GM12801 (cell line): ENCODE measurements around the gene C12orf56.

Source experiments
- TF ChIP-seq, protein P1 (sequence below): IDR thresholded peaks from one replicate; pipeline ENCODE4 v1.5.1; 2011; ENCODE audit warnings: control low read depth; ENCODE audit not compliant: insufficient read length; ENCODE audit errors: extremely low read depth

The C12orf56 gene

DNA sequence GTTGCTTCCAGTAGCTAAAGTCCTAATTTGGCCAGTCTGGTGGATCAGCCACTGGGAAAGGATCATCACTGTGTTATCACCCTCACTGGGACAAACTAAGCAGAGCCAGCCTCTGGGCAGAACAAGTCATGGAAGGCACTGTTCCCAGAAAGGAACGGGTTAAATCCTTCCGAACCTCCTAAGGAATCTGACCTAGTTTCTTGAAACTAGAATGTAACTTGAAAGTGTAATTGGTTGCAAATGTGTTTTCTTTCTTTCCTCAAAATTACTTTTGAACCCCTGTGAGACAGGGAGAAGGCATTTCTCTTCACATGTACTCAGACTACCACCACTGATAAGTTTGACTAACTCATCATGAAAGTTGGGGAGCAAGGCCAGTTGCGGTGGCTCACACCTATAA lies 149.8 kb downstream of the C12orf56 start:
- TF ChIP-seq, protein P1, sequence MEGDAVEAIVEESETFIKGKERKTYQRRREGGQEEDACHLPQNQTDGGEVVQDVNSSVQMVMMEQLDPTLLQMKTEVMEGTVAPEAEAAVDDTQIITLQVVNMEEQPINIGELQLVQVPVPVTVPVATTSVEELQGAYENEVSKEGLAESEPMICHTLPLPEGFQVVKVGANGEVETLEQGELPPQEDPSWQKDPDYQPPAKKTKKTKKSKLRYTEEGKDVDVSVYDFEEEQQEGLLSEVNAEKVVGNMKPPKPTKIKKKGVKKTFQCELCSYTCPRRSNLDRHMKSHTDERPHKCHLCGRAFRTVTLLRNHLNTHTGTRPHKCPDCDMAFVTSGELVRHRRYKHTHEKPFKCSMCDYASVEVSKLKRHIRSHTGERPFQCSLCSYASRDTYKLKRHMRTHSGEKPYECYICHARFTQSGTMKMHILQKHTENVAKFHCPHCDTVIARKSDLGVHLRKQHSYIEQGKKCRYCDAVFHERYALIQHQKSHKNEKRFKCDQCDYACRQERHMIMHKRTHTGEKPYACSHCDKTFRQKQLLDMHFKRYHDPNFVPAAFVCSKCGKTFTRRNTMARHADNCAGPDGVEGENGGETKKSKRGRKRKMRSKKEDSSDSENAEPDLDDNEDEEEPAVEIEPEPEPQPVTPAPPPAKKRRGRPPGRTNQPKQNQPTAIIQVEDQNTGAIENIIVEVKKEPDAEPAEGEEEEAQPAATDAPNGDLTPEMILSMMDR, result no peak

DNA sequence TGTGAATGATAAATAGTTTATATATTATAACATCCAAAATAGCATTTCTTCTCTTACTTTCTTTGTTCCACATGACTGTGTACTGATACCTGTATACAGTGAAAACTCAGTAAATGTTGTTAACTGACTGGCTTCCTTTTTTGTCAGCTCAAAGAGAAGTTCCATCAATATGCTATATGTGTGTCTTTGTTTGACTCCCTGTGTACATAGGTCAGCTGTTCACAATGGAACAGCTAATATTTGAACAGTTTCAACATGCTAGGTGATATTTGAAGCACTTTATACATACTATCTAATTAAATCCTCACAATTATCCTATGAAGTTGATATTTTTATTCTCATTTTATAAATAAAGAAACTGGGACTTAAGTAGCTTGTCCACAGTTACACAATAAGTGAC lies 153.2 kb downstream of the C12orf56 start:
- TF ChIP-seq, protein P1, result no peak

DNA sequence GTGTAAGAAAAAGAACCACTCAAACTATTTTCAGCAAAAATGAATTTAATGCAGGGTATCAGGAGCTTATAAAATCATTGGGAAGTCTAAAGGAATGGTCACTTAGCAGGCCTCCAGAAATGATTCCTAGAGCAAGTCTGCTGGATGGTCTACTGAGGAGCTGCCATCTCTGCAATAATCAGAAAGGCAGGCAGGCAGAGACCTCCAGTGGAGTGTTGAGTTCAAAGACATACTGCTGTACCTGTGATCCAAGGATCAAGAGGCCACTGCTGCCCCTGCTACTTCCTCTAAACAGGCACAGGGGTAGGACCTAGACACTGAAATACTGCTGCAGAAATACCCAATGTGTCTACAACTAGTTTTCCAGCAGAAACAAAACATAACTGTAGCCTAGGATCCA lies 154.0 kb downstream of the C12orf56 start:
- TF ChIP-seq, protein P1, result no peak

DNA sequence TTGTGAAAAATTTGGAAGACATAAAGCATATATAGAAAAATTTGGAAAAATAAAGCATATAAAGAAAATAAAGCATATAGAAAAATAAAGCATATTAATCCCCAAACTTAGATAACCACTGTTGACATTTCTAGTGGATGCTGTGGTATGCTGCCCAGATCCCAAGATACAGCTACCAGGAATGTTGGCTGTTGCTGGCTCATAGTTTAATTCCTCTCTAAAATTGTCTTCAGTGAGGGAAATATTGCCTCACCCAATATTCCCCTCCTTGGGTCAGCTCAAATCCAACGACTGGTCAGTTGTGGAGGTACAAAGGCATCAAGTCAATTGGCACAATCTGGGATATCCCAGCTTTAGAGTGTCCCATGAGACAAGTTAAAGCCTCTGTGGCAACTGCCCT lies 158.4 kb downstream of the C12orf56 start:
- TF ChIP-seq, protein P1, result no peak

DNA sequence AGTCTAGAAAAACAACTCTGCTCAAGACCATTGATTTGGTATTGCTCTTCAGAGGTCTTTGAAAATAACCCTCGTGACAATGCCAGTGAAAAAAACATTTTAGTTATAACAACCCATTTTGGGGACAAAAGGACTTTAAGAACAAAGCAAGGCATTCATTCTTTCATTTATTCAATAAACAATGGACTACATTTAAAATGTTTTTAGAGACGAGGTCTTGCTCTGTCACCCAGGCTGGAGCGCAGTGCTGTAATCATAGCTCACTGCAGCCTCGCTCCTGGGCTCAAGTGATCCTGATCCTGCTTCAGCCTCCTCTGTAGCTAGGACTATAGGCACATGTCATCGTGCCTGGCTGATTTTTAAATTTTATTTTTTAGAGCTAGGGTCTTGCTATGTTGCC lies 160.8 kb downstream of the C12orf56 start:
- TF ChIP-seq, protein P1, result no peak

DNA sequence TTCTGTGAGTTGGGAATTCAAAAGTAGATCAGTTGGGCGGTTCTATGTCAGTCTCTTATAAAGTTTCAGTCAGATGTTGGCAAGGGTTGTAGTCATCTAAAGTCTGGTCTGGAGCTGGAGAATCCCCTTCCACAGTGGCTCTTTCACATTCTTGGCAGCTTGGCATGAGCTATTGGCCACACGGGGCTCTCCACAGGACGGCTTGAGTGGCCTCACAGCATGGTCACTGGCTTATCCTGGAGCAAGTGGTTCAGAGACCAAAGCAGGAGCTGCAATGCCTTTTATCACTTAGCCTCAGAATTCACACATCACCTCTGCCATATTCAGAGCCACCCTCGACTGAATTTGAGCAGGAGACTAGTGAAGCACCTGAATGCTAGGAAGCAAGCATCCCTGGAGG lies 161.3 kb downstream of the C12orf56 start:
- TF ChIP-seq, protein P1, result no peak

DNA sequence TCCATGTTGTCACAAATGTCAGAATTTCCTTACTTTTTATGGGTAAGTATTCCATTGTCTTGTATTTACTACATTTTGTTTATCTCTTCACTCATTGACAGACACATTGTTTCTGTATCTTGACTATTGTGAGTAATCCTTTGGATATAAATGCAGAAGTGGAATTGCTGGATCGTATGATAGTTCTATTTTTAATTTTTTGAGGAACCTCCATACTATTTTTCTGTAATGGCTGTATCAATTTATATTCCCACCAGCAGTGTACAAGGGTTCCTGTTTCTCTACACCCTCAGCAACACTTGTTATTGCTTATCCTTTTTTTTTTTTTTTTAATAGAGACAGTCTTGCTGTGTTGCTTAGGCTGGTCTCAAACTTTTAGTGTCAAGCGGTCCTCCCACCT lies 164.9 kb downstream of the C12orf56 start:
- TF ChIP-seq, protein P1, result no peak
